HG03064 (cell line): ENCODE measurements around the gene SMIM11.
"Not testable (repeated sequence)": the region's sequence is repeated elsewhere in the genome, so short reads cannot be mapped to it uniquely, and the experiment has no call there.

Source experiments
- ATAC-seq: cut with Tn5 transposase; IDR thresholded peaks from one replicate; pipeline ENCODE4 v1.9.1; 2021; ENCODE audit warnings: low read depth; ENCODE audit not compliant: unreplicated experiment

SMIM11 gene

GRCh38 chr21:34353182-34353581, 22.1 kb upstream of the SMIM11 start:
- ATAC-seq = no peak

- ATAC-seq = no peak
Observed at GRCh38 chr21:34354836-34355235, 20.5 kb upstream of the SMIM11 start.

- ATAC-seq = no peak
Observed at GRCh38 chr21:34355570-34355969, 19.7 kb upstream of the SMIM11 start.

GRCh38 chr21:34357889-34358288, 17.4 kb upstream of the SMIM11 start:
- no peak for ATAC-seq

GRCh38 chr21:34358866-34359265, 16.4 kb upstream of the SMIM11 start:
- no peak for ATAC-seq

GRCh38 chr21:34360488-34361241, 14.6 kb upstream of the SMIM11 start:
- no peak for ATAC-seq

GRCh38 chr21:34362136-34362444, 13.2 kb upstream of the SMIM11 start:
- no peak for ATAC-seq

GRCh38 chr21:34362670-34363069, 12.6 kb upstream of the SMIM11 start:
- ATAC-seq = no peak

GRCh38 chr21:34363733-34364132, 11.6 kb upstream of the SMIM11 start, which contains the start of gene KCNE2:
KCNE2 (plus strand) TSS chr21:34364006; CDS start chr21:34370479, 6,473 bp downstream.
- ATAC-seq = no peak

GRCh38 chr21:34364921-34365320, 10.4 kb upstream of the SMIM11 start:
- no peak for ATAC-seq

GRCh38 chr21:34365809-34366208, 9.5 kb upstream of the SMIM11 start:
- no peak for ATAC-seq

- no peak for ATAC-seq
Observed at GRCh38 chr21:34367320-34367935, 7.9 kb upstream of the SMIM11 start.

- ATAC-seq = no peak
Observed at GRCh38 chr21:34369741-34370140, 5.6 kb upstream of the SMIM11 start.

GRCh38 chr21:34372321-34372720, 3.0 kb upstream of the SMIM11 start:
- no peak for ATAC-seq

GRCh38 chr21:34374462-34374861, 845 bp upstream of the SMIM11 start:
- ATAC-seq = not testable (repeated sequence)

- peak; percentile 55 for ATAC-seq
Observed at GRCh38 chr21:34375619-34375972, 289 bp downstream of the SMIM11 start.

GRCh38 chr21:34383138-34383537, 7.8 kb downstream of the SMIM11 start:
- not testable (repeated sequence) for ATAC-seq

- ATAC-seq = not testable (repeated sequence)
Observed at GRCh38 chr21:34383724-34384415, 8.6 kb downstream of the SMIM11 start.

GRCh38 chr21:34400522-34400921, 25.2 kb downstream of the SMIM11 start:
- not testable (repeated sequence) for ATAC-seq

- ATAC-seq = not testable (repeated sequence)
Observed at GRCh38 chr21:34404742-34405141, 29.4 kb downstream of the SMIM11 start.

- not testable (repeated sequence) for ATAC-seq
Observed at GRCh38 chr21:34405686-34406085, 30.4 kb downstream of the SMIM11 start.

- not testable (repeated sequence) for ATAC-seq
Observed at GRCh38 chr21:34406102-34406501, 30.8 kb downstream of the SMIM11 start.
